Measurements from ENCODE around the gene TMEM198. TPM values are rescaled to one million over a fixed set of nuclear protein-coding genes. Genes with fewer than 3 reads are reported as not detected.

The TMEM198 gene
- total and polyA plus RNA-seq, 9 of the 15 experiments (the other 6 are each of a cell fraction or from before 2014, with no cell fraction given) = 0.03 to 3.8 (median 1.0) TPM

- no peak overlapping the region for H3K4me2 ChIP-seq (ENCODE audit: insufficient read depth, low read length)
- no peak overlapping the region for H3K27ac ChIP-seq (ENCODE audit: extremely low read depth, low read depth, low read length)
- TF ChIP-seq NR2F6 (CRISPR knock-in tag; IDR thresholded peaks at IDR 0.05) = no peak
- no peak for TF ChIP-seq TEAD2 (tag; IDR thresholded peaks at IDR 0.05)
- TF ChIP-seq RBM39 (optimal IDR thresholded peaks at IDR 0.05; ENCODE audit: low read depth, low read length) = no peak
- TF ChIP-seq NFRKB (IDR thresholded peaks at IDR 0.05; ENCODE audit: low read depth) = no peak
- no peak for TF ChIP-seq DPF2 (IDR thresholded peaks at IDR 0.05)
- TF ChIP-seq ELF1 (tag; IDR thresholded peaks at IDR 0.05) = no peak
- TF ChIP-seq ZC3H11A (IDR thresholded peaks at IDR 0.05; ENCODE audit: low read depth, low read length) = no peak
- no peak for TF ChIP-seq DIDO1 (tag; IDR thresholded peaks at IDR 0.05; ENCODE audit: low read depth)
- no peak for TF ChIP-seq HCFC1 (IDR thresholded peaks at IDR 0.05; ENCODE audit: low read depth, low read length)
- no peak for TF ChIP-seq RREB1 (CRISPR knock-in tag; IDR thresholded peaks at IDR 0.05)
- TF ChIP-seq ZNF134 (CRISPR knock-in tag; conservative IDR thresholded peaks at IDR 0.05) = no peak
- ChIA-PET CTCF (ENCODE audit: low intra/inter-chr PET ratio) (no interaction called here), POLR2A (no interaction called here)
- H3K9me3 ChIP-seq (replicated peaks; ENCODE audit: control insufficient read depth, insufficient read depth, low read depth, low read length) = no peaks in the 10 kb centered on the region
- H2AFZ ChIP-seq (ENCODE audit: low read depth, low read length) = no peak overlapping the region
- DNase-seq (ENCODE audit: extremely low read depth in 1 of 4, low spot score in 3 of 4) = no peak
- peak overlapping the region in 1 of 2 experiments; percentile 52; a peak in 1 of 4 replicates for H3K9ac ChIP-seq (ENCODE audit: insufficient read depth in 1 of 2, low read depth in 2 of 2, low read length in 2 of 2)
- H3K36me3 ChIP-seq (ENCODE audit: control insufficient read depth, insufficient read depth, low read length) = no peaks in the 10 kb centered on the region
- FAIRE-seq = no peak
- no peaks in the 10 kb centered on the region for H4K20me1 ChIP-seq (replicated peaks; ENCODE audit: control insufficient read depth, insufficient read depth, low read length)
- no peaks in the 10 kb centered on the region for H3K27me3 ChIP-seq (ENCODE audit: control insufficient read depth in 2 of 2, insufficient read depth in 2 of 2, low read length in 2 of 2)
- ATAC-seq = no peak
- H3K9me1 ChIP-seq (ENCODE audit: control insufficient read depth, insufficient read depth, low read length) = no peaks in the 10 kb centered on the region
- intact Hi-C loops (cut with micrococcal nuclease) = no loop called here
- peaks cover 4 to 44% of the 10 kb centered on the region in 2 experiments; a peak in 3 of 5 replicates for H3K4me1 ChIP-seq (replicated peaks in 1 of 2; ENCODE audit: control insufficient read depth in 2 of 2, insufficient read depth in 2 of 2, low read length in 2 of 2)
- in situ Hi-C loops (cut with MboI) = loop anchor here (10.0 kb wide), 1 partner anchor 145 kb away; no protein-coding TSS in a partner anchor
- H3K4me3 ChIP-seq = no peak overlapping the region
- 94% methylated on average over 4 of the region's 9 CpGs for WGBS (ENCODE audit: insufficient coverage, low coverage, missing lambda C conversion rate)
- H3K79me2 ChIP-seq (ENCODE audit: control insufficient read depth, insufficient read depth, low read length) = no peaks in the 10 kb centered on the region
- no TSS peak for BruUV-seq (replicated peaks)
These were observed 5.8 kb downstream of the TMEM198 start for GRCh38 chr2:219549619-219550018.

Data from K562 (cell line).